ENCODE measurements around the gene MLYCD.
A peak's percentile ranks its signal among the peaks of the same experiment; 100 is the strongest.

The MLYCD gene

DNA sequence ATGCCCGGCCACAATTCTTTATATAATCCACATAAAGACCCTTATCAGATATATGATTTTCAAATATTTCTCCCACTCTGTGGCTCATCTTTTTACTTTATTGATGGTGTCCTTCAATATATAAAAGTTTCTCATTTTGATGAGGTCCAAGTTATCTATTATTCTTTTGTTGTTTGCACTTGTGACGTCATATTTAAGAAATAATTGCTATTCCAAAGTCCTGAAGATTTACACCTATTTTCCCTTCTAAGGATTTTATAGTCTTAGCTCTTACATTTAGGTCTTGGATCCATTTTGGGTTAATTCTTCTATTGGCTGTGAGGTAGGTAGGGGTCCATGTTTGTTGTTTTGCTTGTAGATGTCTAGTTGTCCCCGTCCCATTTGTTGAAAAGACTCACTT, 3.0 kb upstream of the MLYCD start:
- DNase-seq: no peak
- Histone ChIP-seq H3K79me2 (ENCODE audit: low read length) (no peaks in the 10 kb centered on the region), H4K20me1 (ENCODE audit: insufficient read depth, low read length) (no peaks in the 10 kb centered on the region), H3K9me3 (replicated peaks; ENCODE audit: insufficient read depth, low read length) (no peaks in the 10 kb centered on the region), H3K9ac (ENCODE audit: low read length) (no peak overlapping the region), H2AFZ (ENCODE audit: low read length) (no peak overlapping the region), H3K36me3 (replicated peaks; ENCODE audit: insufficient read depth, low read length) (no peaks in the 10 kb centered on the region), H3K4me2 (ENCODE audit: low read depth, low read length) (no peak overlapping the region), H3K27me3 (replicated peaks; ENCODE audit: insufficient read depth, low read length) (no peaks in the 10 kb centered on the region), H3K27ac (ENCODE audit: low read length) (no peak overlapping the region), H3F3A (ENCODE audit: insufficient read depth, low read length) (no peaks in the 10 kb centered on the region), H3K4me3 (ENCODE audit: low read length) (no peak overlapping the region), H3K9me2 (replicated peaks; ENCODE audit: insufficient read depth, low read length) (no peaks in the 10 kb centered on the region), H3K4me1 (ENCODE audit: low read length) (0 out of 2 replicates have a peak, but pooled peaks cover 3% of the 10 kb centered on the region)
- TF ChIP-seq EZH2 (optimal IDR thresholded peaks at IDR 0.05; ENCODE audit: low read depth, low read length) (no peak), EZH2phosphoT487 (IDR thresholded peaks at IDR 0.05; ENCODE audit: low read length) (no peak)
- TF ChIP-seq, protein P1, sequence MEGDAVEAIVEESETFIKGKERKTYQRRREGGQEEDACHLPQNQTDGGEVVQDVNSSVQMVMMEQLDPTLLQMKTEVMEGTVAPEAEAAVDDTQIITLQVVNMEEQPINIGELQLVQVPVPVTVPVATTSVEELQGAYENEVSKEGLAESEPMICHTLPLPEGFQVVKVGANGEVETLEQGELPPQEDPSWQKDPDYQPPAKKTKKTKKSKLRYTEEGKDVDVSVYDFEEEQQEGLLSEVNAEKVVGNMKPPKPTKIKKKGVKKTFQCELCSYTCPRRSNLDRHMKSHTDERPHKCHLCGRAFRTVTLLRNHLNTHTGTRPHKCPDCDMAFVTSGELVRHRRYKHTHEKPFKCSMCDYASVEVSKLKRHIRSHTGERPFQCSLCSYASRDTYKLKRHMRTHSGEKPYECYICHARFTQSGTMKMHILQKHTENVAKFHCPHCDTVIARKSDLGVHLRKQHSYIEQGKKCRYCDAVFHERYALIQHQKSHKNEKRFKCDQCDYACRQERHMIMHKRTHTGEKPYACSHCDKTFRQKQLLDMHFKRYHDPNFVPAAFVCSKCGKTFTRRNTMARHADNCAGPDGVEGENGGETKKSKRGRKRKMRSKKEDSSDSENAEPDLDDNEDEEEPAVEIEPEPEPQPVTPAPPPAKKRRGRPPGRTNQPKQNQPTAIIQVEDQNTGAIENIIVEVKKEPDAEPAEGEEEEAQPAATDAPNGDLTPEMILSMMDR (IDR thresholded peaks at IDR 0.05; ENCODE audit: low read length): no peak

DNA sequence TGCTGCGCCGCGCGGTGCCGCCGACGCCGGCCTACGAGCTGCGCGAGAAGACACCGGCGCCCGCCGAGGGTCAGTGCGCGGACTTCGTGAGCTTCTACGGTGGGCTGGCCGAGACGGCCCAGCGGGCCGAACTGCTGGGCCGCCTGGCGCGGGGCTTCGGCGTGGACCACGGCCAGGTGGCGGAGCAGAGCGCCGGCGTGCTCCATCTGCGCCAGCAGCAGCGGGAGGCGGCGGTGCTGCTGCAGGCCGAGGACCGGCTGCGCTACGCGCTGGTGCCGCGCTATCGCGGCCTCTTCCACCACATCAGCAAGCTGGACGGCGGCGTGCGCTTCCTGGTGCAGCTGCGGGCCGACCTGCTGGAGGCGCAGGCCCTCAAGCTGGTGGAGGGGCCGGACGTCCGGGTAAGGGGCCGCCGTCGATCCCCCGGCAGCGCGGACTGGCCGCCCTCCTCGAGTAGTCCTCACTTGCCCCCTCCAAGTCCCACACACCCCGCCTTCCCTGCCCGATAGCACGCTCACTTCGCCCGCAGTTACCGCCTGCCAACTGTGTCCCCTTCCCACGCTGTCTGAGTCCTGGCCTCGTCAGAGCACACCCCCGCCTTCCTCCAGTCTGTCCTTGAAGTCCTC, 470 bp downstream of the MLYCD start:
- no peaks in the 10 kb centered on the region for H3F3A ChIP-seq (ENCODE audit: insufficient read depth, low read length)
- H2AFZ ChIP-seq (ENCODE audit: low read length): 0 out of 2 replicates have a peak overlapping the region, but pooled peaks have one; percentile 23
- H3K36me3 ChIP-seq (replicated peaks; ENCODE audit: insufficient read depth, low read length): no peaks in the 10 kb centered on the region
- H3K4me3 ChIP-seq (ENCODE audit: low read length): peak overlapping the region; percentile 55
- H3K4me2 ChIP-seq (ENCODE audit: low read depth, low read length): peak overlapping the region; percentile 86
- H3K9ac ChIP-seq (ENCODE audit: low read length): peak overlapping the region; percentile 33; the same call in 1 of the 2 replicates
- H3K9me3 ChIP-seq (replicated peaks; ENCODE audit: insufficient read depth, low read length): no peaks in the 10 kb centered on the region
- H3K79me2 ChIP-seq (ENCODE audit: low read length): no peaks in the 10 kb centered on the region
- no peaks in the 10 kb centered on the region for H4K20me1 ChIP-seq (ENCODE audit: insufficient read depth, low read length)
- H3K27me3 ChIP-seq (replicated peaks; ENCODE audit: insufficient read depth, low read length): no peaks in the 10 kb centered on the region
- TF ChIP-seq, protein P1 (IDR thresholded peaks at IDR 0.05; ENCODE audit: low read length): no peak
- TF ChIP-seq EZH2phosphoT487 (IDR thresholded peaks at IDR 0.05; ENCODE audit: low read length) (no peak), EZH2 (optimal IDR thresholded peaks at IDR 0.05; ENCODE audit: low read depth, low read length) (no peak)
- H3K4me1 ChIP-seq (ENCODE audit: low read length): 0 out of 2 replicates have a peak, but pooled peaks cover 3% of the 10 kb centered on the region
- DNase-seq: peak; percentile 20
- H3K27ac ChIP-seq (ENCODE audit: low read length): no peak overlapping the region
- H3K9me2 ChIP-seq (replicated peaks; ENCODE audit: insufficient read depth, low read length): no peaks in the 10 kb centered on the region

DNA sequence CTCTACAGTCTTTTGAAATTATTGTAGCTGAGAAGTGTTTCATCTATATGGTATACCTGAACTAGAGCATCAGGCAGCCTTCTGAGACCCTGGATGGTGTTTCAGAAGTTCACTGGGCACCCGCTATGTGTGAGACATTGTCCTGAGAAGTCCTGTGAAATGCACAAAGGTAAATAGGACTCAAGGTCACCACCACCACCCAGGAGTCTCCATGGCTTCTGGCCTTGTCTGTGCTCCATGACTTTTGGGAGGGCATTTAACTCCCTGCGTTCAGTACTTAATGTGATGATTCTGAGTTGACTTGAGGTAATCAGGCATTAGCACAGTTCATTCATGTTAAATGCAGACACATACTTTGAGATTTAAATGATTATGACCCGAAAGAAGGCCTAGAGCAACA, 1.1 kb downstream of the MLYCD start:
- Histone ChIP-seq H3K4me3 (ENCODE audit: low read length) (peak overlapping the region; percentile 55), H3K79me2 (ENCODE audit: low read length) (no peaks in the 10 kb centered on the region), H3K27me3 (replicated peaks; ENCODE audit: insufficient read depth, low read length) (no peaks in the 10 kb centered on the region), H3K4me2 (ENCODE audit: low read depth, low read length) (peak overlapping the region; percentile 86), H2AFZ (ENCODE audit: low read length) (0 out of 2 replicates have a peak overlapping the region, but pooled peaks have one; percentile 23), H3K9me2 (replicated peaks; ENCODE audit: insufficient read depth, low read length) (no peaks in the 10 kb centered on the region), H3K9ac (ENCODE audit: low read length) (no peak overlapping the region), H3F3A (ENCODE audit: insufficient read depth, low read length) (no peaks in the 10 kb centered on the region), H3K36me3 (replicated peaks; ENCODE audit: insufficient read depth, low read length) (no peaks in the 10 kb centered on the region), H3K9me3 (replicated peaks; ENCODE audit: insufficient read depth, low read length) (no peaks in the 10 kb centered on the region), H3K27ac (ENCODE audit: low read length) (no peak overlapping the region), H4K20me1 (ENCODE audit: insufficient read depth, low read length) (no peaks in the 10 kb centered on the region), H3K4me1 (ENCODE audit: low read length) (0 out of 2 replicates have a peak, but pooled peaks cover 3% of the 10 kb centered on the region)
- DNase-seq: no peak
- TF ChIP-seq EZH2phosphoT487 (IDR thresholded peaks at IDR 0.05; ENCODE audit: low read length) (no peak), EZH2 (optimal IDR thresholded peaks at IDR 0.05; ENCODE audit: low read depth, low read length) (no peak)
- TF ChIP-seq, protein P1 (IDR thresholded peaks at IDR 0.05; ENCODE audit: low read length): no peak

Data from MM.1S (cell line).